Skeletal muscle tissue (tissue), 4 donors: Measurements from ENCODE around the gene DDX39A. TPM values are rescaled to one million over a fixed set of nuclear protein-coding genes. Genes with fewer than 3 reads are reported as not detected.
"Not testable (repeated sequence)": the region's sequence is repeated elsewhere in the genome, so short reads cannot be mapped to it uniquely, and the experiment has no call there.

Source experiments
- H3K27ac ChIP-seq: one replicate; pipeline ENCODE4 v1.7.0; 2013; ENCODE audit warnings: mild to moderate bottlenecking, low read depth, low read length, inconsistent platforms
- H3K27me3 ChIP-seq, 3 donors: one replicate each; pipeline ENCODE4 v1.7.0; 2013; ENCODE audit warnings: low read length in 3 of 3; ENCODE audit not compliant: control insufficient read depth in 3 of 3, insufficient read depth in 3 of 3
- H3K36me3 ChIP-seq, 3 donors: one replicate each; pipeline ENCODE4 v1.7.0; 2013; ENCODE audit warnings: low read length in 3 of 3; ENCODE audit not compliant: control insufficient read depth in 3 of 3, insufficient read depth in 3 of 3
- H3K4me1 ChIP-seq, 3 donors: one replicate each; pipeline ENCODE4 v1.7.0; 2013; ENCODE audit warnings: low read length in 3 of 3, mild to moderate bottlenecking in 3 of 3; ENCODE audit not compliant: control insufficient read depth in 3 of 3, insufficient read depth in 3 of 3
- H3K4me3 ChIP-seq, 3 donors: one replicate each; pipeline ENCODE4 v1.7.0; 2013; ENCODE audit warnings: low read length in 3 of 3
- H3K9ac ChIP-seq, 3 donors: one replicate each; pipeline ENCODE4 v1.7.0; 2013; ENCODE audit warnings: low read length in 3 of 3, mild to moderate bottlenecking in 3 of 3, moderate library complexity in 2 of 3, low read depth in 1 of 3
- H3K9me3 ChIP-seq, 3 donors: one replicate each; pipeline ENCODE4 v1.7.0; 2013; ENCODE audit warnings: low read length in 3 of 3; ENCODE audit not compliant: control insufficient read depth in 3 of 3
- total RNA-seq: library from RNA; depleted of rRNA; stranded (reverse); fragments of >200 nt; gene quantifications from one replicate; pipeline ENCODE4 v1.2.3, GENCODE V29; 2014
- donor health status: Osteomylitis.

DDX39A gene
- total RNA-seq, 1 donor from 2014 or later = 24.5 TPM

DNA sequence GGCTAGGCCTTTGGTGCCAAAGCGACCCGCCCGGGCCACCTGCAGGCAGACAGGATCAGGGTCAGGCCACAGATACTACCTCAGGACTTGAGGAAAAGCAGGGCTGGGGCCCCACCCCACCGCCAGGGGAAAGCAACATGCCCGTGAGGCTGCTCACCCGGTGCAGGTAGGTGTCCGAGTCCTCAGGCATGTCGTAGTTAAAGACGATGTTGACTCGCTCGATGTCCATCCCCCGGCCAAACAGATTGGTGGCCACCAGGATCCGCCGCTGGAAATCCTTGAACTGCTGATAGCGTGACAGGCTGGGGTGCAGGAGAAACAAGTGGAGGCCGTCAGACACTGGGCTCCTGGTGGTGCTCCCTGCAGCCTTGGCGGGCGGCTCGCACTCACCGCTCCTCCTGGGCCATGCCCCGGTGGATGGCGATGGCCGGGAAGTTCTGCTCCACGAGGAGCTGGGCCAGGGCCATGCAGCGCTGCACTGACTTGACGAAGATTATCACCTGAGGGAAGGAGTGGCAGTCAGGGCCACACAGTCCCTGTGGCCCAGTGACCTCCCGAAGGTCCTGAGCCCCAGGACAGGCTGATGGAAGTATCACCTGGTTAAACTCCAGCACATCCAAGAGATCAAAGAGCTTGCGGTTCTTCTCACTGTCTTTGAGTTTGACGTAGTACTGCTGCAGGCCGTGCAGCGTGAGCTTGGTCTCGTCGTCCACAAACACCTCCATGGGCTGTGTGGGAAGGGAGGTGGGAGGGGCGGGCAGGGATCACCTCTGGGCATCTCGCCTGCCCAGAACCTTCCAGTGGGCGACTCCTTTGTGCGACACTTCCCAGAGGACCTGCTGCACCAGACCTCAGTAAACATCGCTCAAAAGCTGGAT is 9.8 kb downstream of the DDX39A start:
- H3K4me1 ChIP-seq = peaks cover 4 to 15% (median 6%) of the 10 kb centered on the region in 3 donors
- no peaks in the 10 kb centered on the region for H3K9me3 ChIP-seq
- no peak overlapping the region for H3K9ac ChIP-seq
- no peak overlapping the region for H3K27ac ChIP-seq
- H3K27me3 ChIP-seq = no peaks in the 10 kb centered on the region
- peaks cover 70 to 72% (median 72%) of the 10 kb centered on the region in 3 donors for H3K36me3 ChIP-seq
- no peak overlapping the region for H3K4me3 ChIP-seq

DNA sequence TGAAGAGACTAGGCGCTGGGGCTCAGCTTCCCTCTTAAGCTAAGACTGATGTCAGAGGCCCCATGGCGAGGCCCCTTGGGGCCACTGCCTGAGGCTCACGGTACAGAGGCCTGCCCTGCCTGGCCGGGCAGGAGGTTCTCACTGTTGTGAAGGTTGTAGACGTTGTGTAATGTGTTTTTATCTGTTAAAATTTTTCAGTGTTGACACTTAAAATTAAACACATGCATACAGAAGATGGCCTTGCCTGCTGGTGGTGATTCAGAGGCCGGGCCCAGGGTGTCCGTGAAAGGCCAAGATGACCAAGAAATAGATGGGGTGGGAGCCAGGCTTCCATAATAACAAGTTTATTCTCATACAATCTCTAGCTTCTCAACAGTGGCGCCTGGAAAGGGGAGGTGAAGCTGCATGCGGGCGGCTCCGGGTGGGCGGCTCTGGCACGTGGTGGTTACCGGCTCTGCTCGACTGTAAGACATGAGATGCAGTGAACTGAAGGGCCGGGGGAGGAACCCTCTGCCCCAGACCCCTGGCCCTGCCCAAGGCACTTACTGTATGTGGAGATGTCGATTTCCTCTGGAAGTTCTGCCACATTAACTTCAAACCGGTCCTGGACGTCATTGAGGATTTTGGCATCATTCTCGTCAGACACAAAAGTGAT is 10.5 kb downstream of the DDX39A start:
- Histone ChIP-seq H3K36me3 (peaks cover 74 to 78% (median 75%) of the 10 kb centered on the region in 3 donors), H3K9ac (no peak overlapping the region), H3K4me1 (peaks cover 4 to 12% (median 6%) of the 10 kb centered on the region in 3 donors), H3K27ac (no peak overlapping the region), H3K4me3 (no peak overlapping the region), H3K9me3 (no peaks in the 10 kb centered on the region), H3K27me3 (no peaks in the 10 kb centered on the region)

DNA sequence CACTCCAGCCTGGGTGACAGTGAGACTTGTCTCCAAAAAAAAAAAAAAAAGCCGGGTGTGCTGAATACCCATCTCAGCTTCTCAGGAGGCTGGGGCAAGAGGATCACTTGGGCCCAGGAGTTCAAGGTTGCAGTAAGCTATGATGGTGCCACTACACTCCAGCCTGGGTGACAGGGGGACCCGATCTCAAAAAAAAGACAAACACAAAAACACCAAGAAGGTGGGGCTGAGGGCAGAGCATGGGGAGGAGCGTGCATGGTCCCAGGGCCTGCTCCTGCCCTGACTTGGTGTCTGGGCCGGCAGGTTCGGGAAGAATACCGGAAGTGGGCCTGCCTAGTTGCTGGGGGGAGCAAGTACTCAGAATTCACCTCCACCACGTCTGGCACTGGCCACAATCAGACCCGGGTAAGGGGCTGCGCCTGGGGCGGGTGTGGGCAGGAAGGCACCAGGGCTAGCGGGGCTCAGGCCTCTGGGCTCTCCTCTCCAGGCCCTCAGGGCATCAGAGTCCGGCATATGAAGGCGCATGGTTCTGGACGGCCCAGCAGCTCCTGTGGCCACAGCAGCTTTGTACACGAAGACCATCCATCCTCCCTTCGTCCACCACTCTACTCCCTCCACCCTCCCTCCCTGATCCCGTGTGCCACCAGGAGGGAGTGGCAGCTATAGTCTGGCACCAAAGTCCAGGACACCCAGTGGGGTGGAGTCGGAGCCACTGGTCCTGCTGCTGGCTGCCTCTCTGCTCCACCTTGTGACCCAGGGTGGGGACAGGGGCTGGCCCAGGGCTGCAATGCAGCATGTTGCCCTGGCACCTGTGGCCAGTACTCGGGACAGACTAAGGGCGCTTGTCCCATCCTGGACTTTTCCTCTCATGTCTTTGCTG is 11.3 kb downstream of the DDX39A start:
- no peak overlapping the region for H3K9ac ChIP-seq
- H3K36me3 ChIP-seq = peaks cover 71 to 77% (median 73%) of the 10 kb centered on the region in 3 donors
- no peak overlapping the region for H3K4me3 ChIP-seq
- no peak overlapping the region for H3K27ac ChIP-seq
- peaks cover 3 to 7% (median 4%) of the 10 kb centered on the region in 3 donors for H3K4me1 ChIP-seq
- no peaks in the 10 kb centered on the region for H3K27me3 ChIP-seq
- no peaks in the 10 kb centered on the region for H3K9me3 ChIP-seq

DNA sequence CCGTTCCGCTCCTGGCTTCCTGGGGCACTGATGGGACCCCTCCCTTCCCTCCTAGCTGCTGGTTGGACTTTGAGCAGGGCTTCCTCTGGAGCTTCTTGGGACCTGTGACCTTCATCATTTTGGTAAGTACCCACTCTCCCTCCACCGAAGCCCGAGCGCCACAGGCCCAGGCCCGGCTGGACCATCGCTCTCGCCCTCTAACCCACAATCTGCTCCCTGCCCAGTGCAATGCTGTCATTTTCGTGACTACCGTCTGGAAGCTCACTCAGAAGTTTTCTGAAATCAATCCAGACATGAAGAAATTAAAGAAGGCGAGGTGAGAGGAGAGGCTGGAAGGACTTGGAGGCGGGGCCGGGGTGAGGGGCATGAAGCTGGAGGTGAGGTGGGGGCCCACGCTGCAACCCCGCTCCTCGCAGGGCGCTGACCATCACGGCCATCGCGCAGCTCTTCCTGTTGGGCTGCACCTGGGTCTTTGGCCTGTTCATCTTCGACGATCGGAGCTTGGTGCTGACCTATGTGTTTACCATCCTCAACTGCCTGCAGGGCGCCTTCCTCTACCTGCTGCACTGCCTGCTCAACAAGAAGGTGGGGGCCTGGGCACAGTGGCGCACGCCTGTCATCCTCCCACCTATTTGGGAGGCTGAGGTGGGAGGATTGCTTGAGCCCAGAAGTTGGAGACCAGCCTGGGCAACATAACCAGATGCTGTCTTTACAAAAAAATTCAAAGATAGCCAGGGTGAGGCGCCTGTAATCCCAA is 12.3 kb downstream of the DDX39A start:
- peak overlapping the region in 2 of 3 donors; percentile 32 to 62 for H3K9ac ChIP-seq
- H3K4me1 ChIP-seq = peaks cover 3 to 4% (median 4%) of the 10 kb centered on the region in 3 donors
- H3K9me3 ChIP-seq = no peaks in the 10 kb centered on the region
- no peak overlapping the region for H3K27ac ChIP-seq
- no peak overlapping the region for H3K4me3 ChIP-seq
- H3K27me3 ChIP-seq = no peaks in the 10 kb centered on the region
- H3K36me3 ChIP-seq = peaks cover 67 to 72% (median 67%) of the 10 kb centered on the region in 3 donors

DNA sequence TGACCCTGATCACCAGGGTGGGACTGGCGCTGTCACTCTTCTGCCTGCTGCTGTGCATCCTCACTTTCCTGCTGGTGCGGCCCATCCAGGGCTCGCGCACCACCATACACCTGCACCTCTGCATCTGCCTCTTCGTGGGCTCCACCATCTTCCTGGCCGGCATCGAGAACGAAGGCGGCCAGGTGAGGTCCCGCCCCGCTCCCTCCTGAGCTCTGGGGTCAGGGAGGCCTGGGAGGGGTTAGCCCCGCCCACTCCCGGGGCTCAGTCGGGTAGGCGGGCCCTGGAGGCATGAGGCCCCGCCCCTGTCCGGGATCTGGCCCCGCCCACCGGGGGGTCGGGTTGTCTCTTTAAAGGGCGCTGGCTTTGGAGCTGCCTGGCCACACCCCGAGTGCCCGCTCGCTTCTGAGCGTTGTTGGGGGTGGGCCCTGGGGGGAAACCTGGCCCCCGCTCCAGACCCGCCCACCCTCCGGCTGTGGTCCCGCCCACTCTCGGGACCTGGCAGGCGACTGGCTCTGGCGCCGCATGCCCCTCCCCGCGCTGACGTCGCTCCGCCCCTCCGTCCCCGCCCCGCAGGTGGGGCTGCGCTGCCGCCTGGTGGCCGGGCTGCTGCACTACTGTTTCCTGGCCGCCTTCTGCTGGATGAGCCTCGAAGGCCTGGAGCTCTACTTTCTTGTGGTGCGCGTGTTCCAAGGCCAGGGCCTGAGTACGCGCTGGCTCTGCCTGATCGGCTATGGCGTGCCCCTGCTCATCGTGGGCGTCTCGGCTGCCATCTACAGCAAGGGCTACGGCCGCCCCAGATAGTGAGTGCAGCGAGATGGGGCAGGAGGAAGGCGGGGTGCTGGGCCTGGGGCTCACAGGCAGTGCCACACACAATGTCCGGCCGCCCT is 13.1 kb downstream of the DDX39A start:
- peak overlapping the region in 2 of 3 donors; percentile 32 to 62 for H3K9ac ChIP-seq
- peaks cover 66 to 72% (median 68%) of the 10 kb centered on the region in 3 donors for H3K36me3 ChIP-seq
- peak overlapping the region; percentile 40 for H3K27ac ChIP-seq

DNA sequence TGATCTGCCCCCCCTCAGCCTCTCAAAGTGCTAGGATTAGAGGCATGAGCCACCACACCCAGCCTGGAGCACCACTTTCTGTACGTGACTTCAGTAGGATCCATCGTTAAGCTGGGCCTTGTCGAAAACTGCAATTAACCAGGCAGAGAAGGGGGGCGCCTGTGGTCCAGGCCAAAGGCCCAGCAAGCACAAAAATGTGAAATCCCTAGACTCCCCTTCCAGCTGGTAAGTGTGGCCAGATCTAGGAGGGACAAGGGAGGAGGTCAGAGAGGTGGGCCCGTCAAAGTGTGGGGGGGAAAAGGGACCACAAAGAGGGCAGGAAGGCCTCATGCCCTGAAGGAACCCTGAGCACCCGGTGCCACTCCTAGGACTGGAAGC is 13.8 kb downstream of the DDX39A start:
- H3K9me3 ChIP-seq = no peaks in the 10 kb centered on the region
- H3K4me1 ChIP-seq = peaks cover 3 to 4% (median 4%) of the 10 kb centered on the region in 3 donors
- peak overlapping the region in 1 of 3 donors; percentile 33 for H3K9ac ChIP-seq
- peaks cover 62 to 66% (median 64%) of the 10 kb centered on the region in 3 donors for H3K36me3 ChIP-seq
- H3K27me3 ChIP-seq = no peaks in the 10 kb centered on the region
- no peak overlapping the region for H3K27ac ChIP-seq
- no peak overlapping the region for H3K4me3 ChIP-seq

More for the DNA sequence above, 13.1 kb downstream of the DDX39A start:
- peak overlapping the region in 1 of 3 donors; percentile 27 for H3K4me3 ChIP-seq
- H3K9me3 ChIP-seq = no peaks in the 10 kb centered on the region
- peaks cover 3 to 4% (median 4%) of the 10 kb centered on the region in 3 donors for H3K4me1 ChIP-seq
- no peaks in the 10 kb centered on the region for H3K27me3 ChIP-seq

DNA sequence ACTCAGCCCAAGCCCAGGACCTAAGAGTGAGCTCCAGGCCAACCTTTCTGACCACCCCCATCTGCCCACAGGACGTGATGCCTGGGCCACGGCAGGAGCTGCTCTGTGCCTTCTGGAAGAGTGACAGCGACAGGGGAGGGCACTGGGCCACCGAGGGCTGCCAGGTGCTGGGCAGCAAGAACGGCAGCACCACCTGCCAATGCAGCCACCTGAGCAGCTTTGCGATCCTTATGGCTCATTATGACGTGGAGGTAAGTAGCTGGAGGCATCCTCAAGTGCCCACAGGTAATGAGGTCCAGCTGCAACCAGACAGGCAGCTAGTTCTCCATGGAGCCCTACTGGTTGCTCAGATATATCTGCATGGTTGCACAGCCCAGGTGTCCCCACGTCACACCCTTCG is 14.8 kb downstream of the DDX39A start:
- Histone ChIP-seq H3K36me3 (peaks cover 52 to 58% (median 55%) of the 10 kb centered on the region in 3 donors), H3K4me3 (no peak overlapping the region), H3K9me3 (no peaks in the 10 kb centered on the region), H3K27ac (no peak overlapping the region), H3K9ac (peak overlapping the region in 1 of 3 donors; percentile 32), H3K27me3 (no peaks in the 10 kb centered on the region), H3K4me1 (peaks cover 3 to 4% (median 4%) of the 10 kb centered on the region in 3 donors)

DNA sequence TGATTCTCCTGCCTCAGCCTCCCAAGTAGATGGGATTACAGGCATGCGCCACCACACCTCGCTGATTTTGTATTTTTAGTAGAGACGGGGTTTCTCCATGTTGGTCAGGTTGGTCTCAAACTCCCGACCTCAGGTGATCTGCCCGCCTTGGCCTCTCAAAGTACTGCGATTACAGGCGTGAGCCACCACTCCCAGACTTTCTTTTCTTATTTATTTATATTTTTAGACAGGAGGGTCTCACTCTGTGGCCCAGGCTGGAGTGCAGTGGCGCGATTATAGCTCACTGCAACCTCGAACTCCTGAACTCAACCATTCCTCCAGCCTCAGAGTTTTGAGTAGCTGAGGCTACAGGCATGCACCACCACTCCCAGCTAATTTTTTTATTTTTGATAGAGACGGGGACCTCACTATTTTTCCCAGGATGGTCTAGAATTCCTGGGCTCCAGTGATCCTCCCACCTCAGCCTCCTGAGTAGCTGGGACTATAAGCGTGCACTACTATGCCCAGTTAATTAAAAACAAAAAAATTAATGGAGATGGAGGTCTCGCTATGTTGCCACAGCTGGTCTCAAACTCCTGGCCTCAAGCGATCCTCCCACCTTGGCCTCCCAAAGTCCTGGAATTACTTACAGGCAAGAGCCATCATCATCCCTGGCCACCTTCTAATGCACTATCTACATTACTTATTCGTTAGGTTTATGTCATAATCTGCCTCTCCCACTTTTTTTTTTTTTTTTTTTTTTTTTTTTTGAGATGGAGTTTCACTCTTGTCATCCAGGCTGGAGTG is 15.8 kb downstream of the DDX39A start:
- not testable (repeated sequence) for H3K27ac ChIP-seq, H3K9me3 ChIP-seq, H3K4me3 ChIP-seq, H3K9ac ChIP-seq, H3K27me3 ChIP-seq, H3K4me1 ChIP-seq
- peaks cover 44 to 56% (median 45%) of the 10 kb centered on the region in 3 donors for H3K36me3 ChIP-seq
